ENCODE data around the gene PCSK4.

DNA sequence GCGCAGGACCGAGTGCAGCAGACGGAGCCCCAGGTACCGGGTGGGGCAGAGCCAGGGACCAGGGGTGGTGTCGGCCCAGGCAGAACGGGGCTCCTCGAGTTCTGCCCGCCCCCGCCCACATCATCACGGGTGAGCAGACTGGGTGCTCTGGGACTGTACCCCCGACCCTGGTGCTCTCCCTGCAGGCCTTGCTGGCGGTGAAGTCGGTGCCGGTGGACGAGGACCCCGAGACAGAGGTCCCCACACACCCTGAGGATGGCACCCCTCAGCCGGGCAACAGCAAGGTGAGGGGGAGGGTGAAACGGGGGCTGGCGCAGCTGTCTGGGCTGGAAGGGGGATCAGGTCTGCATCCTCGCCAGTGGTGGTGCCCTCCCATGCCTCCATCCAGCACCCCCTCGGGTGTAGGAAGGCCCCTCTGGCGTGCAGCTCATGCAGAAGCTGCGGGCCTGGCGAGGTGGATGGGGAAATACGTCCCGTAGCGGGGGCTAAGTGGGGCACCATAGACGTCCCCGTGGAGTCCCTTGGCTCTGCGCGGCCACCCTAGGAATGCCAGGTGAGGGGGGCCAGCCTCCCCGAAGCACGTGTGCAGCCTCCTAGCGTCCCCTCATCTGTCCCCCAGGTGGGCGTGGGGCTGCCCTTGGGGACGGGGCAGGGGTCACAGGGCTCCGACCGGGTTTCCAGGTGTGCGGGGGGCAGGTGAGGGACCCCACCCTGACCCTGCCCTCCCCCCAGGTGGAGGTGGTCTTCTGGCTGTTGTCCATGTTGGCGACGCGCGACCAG is 33.8 kb downstream of the PCSK4 start:
- no peak for TF ChIP-seq CTCF (IDR thresholded peaks at IDR 0.05)
- no peak for TF ChIP-seq POLR2A (IDR thresholded peaks at IDR 0.05)
- TF ChIP-seq EP300 (IDR thresholded peaks at IDR 0.05): no peak
